ENCODE measurements around the gene SLC16A9.

DNA sequence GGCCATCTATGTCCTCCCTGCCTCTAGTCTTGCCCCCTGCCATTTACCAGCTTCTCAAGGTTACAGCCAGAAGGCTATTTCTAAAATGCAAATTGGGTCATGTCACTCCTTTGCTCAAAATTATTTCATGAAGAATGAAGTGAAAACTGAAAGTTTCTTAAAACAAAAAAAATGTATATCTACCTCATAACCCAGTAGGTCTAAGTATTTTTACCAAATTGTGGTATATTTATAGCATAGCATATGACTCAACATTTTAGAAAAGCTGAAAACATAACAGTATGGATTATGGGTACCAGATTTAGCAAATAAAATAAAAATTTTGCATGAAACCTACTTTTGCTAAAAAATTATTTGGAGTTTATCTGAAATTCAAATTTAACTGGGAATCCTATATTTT, 78.4 kb downstream of the SLC16A9 start:
- TF ChIP-seq, protein P1, sequence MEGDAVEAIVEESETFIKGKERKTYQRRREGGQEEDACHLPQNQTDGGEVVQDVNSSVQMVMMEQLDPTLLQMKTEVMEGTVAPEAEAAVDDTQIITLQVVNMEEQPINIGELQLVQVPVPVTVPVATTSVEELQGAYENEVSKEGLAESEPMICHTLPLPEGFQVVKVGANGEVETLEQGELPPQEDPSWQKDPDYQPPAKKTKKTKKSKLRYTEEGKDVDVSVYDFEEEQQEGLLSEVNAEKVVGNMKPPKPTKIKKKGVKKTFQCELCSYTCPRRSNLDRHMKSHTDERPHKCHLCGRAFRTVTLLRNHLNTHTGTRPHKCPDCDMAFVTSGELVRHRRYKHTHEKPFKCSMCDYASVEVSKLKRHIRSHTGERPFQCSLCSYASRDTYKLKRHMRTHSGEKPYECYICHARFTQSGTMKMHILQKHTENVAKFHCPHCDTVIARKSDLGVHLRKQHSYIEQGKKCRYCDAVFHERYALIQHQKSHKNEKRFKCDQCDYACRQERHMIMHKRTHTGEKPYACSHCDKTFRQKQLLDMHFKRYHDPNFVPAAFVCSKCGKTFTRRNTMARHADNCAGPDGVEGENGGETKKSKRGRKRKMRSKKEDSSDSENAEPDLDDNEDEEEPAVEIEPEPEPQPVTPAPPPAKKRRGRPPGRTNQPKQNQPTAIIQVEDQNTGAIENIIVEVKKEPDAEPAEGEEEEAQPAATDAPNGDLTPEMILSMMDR (IDR thresholded peaks at IDR 0.05), result no peak
- no peak for TF ChIP-seq POLR2A (IDR thresholded peaks at IDR 0.05; ENCODE audit: low read depth)
- TF ChIP-seq EP300 (IDR thresholded peaks at IDR 0.05), result no peak
- TF ChIP-seq POLR2AphosphoS5 (IDR thresholded peaks at IDR 0.05), result no peak

All from esophagus muscularis mucosa (tissue), 4 donors.